GM12891 (cell line): ENCODE results near the gene ARIH2.
A peak's percentile ranks its signal among the peaks of the same experiment; 100 is the strongest.

Experiments used
- DNase-seq: peaks from one replicate; pipeline ENCODE4 v3.0.0; 2011; ENCODE audit warnings: low spot score; ENCODE audit not compliant: insufficient read length
- FAIRE-seq: peaks from 2 replicates; lab custom pipeline; 2011; peaks lifted over from hg19 to GRCh38; lab: Jason Lieb, UNC
- PAX5 ChIP-seq: IDR thresholded peaks from 2 replicates; pipeline ENCODE4 v1.6.1; 2011; ENCODE audit warnings: low read length, moderate library complexity, mild to moderate bottlenecking; ENCODE audit not compliant: insufficient read depth, severe bottlenecking
- POLR2A ChIP-seq: IDR thresholded peaks from 2 replicates; pipeline ENCODE4 v1.6.1; 2011; ENCODE audit warnings: low read depth, low read length, control low read depth
- POLR2AphosphoS5 ChIP-seq: IDR thresholded peaks from 2 replicates; pipeline ENCODE4 v1.6.1; 2011; ENCODE audit warnings: low read depth, low read length, control low read depth
- POU2F2 ChIP-seq: IDR thresholded peaks from 2 replicates; pipeline ENCODE4 v1.6.1; 2011; ENCODE audit warnings: low read depth, mild to moderate bottlenecking, control low read depth, low read length, moderate library complexity
- SPI1 ChIP-seq: IDR thresholded peaks from 2 replicates; pipeline ENCODE4 v1.6.1; 2011; ENCODE audit warnings: low read depth, low read length, control low read depth
- TAF1 ChIP-seq: IDR thresholded peaks from 2 replicates; pipeline ENCODE4 v1.6.1; 2011; ENCODE audit warnings: low read depth, low read length, control low read depth

Gene ARIH2

DNA sequence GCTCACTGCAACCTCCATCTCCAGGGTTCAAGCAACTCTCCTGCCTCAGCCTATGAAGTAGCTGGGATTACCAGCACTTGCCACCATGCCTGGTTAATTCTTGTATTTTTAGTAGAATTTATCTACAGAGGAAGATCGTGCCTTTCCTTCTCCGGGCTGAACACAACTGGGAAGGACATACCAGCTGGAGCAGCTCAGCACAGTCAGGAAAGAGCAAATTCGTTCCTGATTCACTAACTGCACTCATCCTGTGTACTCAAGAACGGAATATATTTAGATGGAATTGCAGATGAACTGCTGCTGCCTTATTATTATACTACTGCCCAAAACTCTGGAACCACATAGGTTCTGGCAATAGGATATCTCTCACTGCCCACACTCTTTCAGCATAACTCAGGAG is 44.3 kb downstream of the ARIH2 start:
- TF ChIP-seq POLR2A, result no peak
- no peak for TF ChIP-seq POLR2AphosphoS5
- no peak for TF ChIP-seq SPI1
- no peak for TF ChIP-seq TAF1
- TF ChIP-seq PAX5, result no peak
- TF ChIP-seq POU2F2, result no peak
- FAIRE-seq (no peak), DNase-seq (no peak)

DNA sequence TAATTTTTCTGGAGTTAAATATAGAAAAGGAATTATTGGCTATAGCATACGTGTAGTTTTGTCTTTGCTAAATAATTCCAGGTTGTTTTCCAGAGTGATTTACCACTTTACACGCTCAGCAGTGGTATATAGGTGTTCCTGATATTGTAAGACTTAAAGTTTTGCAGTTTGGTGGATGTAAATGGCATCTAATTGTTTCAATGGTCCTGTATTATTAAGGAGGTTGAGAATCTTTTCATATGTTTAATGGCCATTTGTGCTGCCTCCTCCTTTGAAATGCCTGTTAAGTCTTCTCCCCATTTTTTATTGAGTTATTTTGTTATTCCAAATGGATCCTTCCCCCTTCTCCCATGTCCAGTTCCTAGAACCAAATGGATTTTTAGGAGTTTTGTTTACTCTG is 44.9 kb downstream of the ARIH2 start:
- TF ChIP-seq TAF1 (no peak), PAX5 (no peak), SPI1 (no peak), POU2F2 (no peak), POLR2AphosphoS5 (no peak), POLR2A (no peak)
- FAIRE-seq (no peak), DNase-seq (no peak)

GRCh38 chr3:48966367-48966766 is 47.7 kb downstream of the ARIH2 start:
- FAIRE-seq (no peak), DNase-seq (no peak)
- TF ChIP-seq POU2F2 (no peak), PAX5 (no peak), SPI1 (no peak), POLR2AphosphoS5 (no peak), TAF1 (no peak), POLR2A (no peak)

DNA sequence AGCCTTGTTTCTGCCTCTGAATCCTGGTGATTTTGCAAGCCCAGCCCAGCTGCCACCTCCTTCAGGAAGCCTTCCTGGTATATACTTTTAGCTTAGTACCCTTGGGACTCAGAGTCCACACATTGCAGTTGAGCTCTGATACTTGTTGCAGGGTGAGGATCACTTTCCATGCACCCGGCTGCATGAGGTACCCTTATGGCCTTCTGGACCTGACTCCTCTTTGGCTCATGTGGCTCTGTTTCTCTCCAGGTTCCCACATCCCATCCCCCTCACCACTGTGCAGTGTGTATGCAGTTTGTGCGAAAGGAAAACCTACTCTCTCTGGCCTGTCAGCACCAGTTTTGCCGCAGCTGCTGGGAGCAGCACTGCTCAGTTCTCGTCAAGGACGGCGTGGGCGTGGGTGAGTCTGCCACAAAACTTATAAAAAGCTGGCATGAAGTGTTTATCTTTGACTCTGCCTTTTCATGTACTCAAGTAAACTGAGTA is 48.3 kb downstream of the ARIH2 start:
- peak; percentile 56 for FAIRE-seq
- no peak for DNase-seq
- no peak for TF ChIP-seq PAX5
- no peak for TF ChIP-seq POU2F2
- TF ChIP-seq POLR2A, result no peak

DNA sequence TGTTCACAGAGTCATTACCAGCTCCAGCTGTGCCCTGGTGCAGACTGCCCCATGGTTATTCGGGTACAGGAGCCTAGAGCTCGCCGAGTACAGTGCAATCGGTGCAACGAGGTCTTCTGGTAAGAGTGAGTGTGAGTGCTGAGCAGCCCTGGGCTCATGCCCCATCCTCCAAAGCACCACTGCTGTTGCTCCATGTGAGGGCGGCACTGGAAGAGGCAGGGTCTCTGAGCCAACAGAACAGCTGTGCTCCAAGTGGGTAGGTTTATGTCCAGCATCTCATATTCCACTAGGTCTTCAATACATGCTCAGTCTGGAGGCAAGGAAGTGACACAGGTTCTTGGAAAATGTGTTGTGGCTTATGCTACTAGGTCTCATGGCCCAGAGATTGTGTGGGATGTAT is 51.9 kb downstream of the ARIH2 start:
- no peak for FAIRE-seq
- TF ChIP-seq POU2F2 (no peak), POLR2AphosphoS5 (no peak), SPI1 (no peak), POLR2A (no peak), PAX5 (no peak), TAF1 (no peak)
- DNase-seq, result no peak

- FAIRE-seq, result no peak
- no peak for TF ChIP-seq SPI1
- no peak for TF ChIP-seq TAF1
- no peak for TF ChIP-seq PAX5
- no peak for TF ChIP-seq POLR2A
- no peak for TF ChIP-seq POLR2AphosphoS5
- TF ChIP-seq POU2F2, result no peak
- no peak for DNase-seq
Measured at GRCh38 chr3:48974076-48974864, 55.6 kb downstream of the ARIH2 start.

DNA sequence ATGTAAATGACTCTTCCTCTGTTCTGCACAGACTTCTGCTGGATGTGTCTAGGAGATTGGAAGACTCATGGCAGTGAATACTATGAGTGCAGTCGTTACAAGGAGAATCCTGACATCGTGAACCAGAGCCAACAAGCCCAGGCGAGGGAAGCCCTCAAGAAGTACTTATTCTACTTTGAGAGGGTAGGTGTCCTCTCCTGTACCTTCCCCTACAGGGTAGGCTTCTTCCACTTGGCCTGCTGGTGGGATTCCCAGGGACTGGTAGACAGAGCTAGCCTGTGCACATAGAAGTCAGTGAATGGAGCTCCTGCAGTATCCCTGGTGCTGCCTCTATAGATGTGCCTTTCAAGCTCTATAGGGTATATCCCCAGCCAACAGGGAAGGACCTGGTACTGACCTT is 60.8 kb downstream of the ARIH2 start:
- no peak for FAIRE-seq
- TF ChIP-seq TAF1 (no peak), POU2F2 (no peak), POLR2A (no peak)
- DNase-seq, result no peak

- DNase-seq, result no peak
- TF ChIP-seq PAX5 (no peak), POU2F2 (no peak), SPI1 (no peak), POLR2A (no peak), TAF1 (no peak), POLR2AphosphoS5 (no peak)
- FAIRE-seq, result no peak
Measured at GRCh38 chr3:48980295-48980694, 61.7 kb downstream of the ARIH2 start.

GRCh38 chr3:48982016-48982415 is 63.4 kb downstream of the ARIH2 start:
- TF ChIP-seq SPI1 (no peak), PAX5 (no peak), POLR2AphosphoS5 (no peak), POU2F2 (no peak), POLR2A (no peak), TAF1 (no peak)
- no peak for FAIRE-seq

GRCh38 chr3:48982686-48983085 is 64.0 kb downstream of the ARIH2 start:
- no peak for TF ChIP-seq POLR2AphosphoS5
- TF ChIP-seq POU2F2, result no peak
- no peak for TF ChIP-seq POLR2A
- TF ChIP-seq TAF1, result no peak
- no peak for TF ChIP-seq SPI1
- TF ChIP-seq PAX5, result no peak
- no peak for DNase-seq
- no peak for FAIRE-seq

More at GRCh38 chr3:48982016-48982415, 63.4 kb downstream of the ARIH2 start:
- DNase-seq, result no peak

DNA sequence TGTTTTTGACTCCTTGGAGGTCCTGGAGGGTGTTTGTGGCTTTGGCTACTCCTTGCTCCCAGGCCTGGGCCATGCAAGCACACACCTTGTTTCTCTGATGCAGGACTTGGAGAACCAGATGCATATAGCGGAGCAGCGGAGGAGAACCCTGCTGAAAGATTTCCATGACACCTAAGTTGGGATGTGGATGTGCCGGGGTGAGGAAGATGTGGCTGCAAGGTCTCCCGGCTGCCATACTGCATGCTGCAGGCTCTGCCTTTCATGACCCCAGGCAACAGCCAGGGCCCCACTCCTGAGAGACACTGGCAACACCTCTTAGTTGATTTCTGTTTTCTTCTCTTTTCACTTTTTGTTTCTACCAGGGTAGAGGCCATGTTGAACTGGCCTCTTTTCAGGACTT is 64.5 kb downstream of the ARIH2 start:
- FAIRE-seq, result no peak
- TF ChIP-seq SPI1 (no peak), POLR2AphosphoS5 (no peak), PAX5 (no peak), POLR2A (no peak), TAF1 (no peak), POU2F2 (no peak)
- no peak for DNase-seq

- no peak for DNase-seq
- TF ChIP-seq POLR2AphosphoS5 (no peak), TAF1 (no peak), POU2F2 (no peak), POLR2A (no peak), PAX5 (no peak), SPI1 (no peak)
- FAIRE-seq, result no peak
Measured at GRCh38 chr3:48984663-48985062, 66.0 kb downstream of the ARIH2 start.
